ENCODE measurements around the gene SLC39A8.

Gene SLC39A8

GRCh38 chr4:102339018-102339417, 6.3 kb downstream of the SLC39A8 start:
- peaks cover 18% of the 10 kb centered on the region for H3K27me3 ChIP-seq (ENCODE audit: insufficient read depth, insufficient read length)
- no peaks in the 10 kb centered on the region for H3K4me1 ChIP-seq (ENCODE audit: insufficient read depth, insufficient read length)
- H3K9ac ChIP-seq (ENCODE audit: insufficient read length, low read depth): no peak overlapping the region
- H3K4me3 ChIP-seq (ENCODE audit: insufficient read length, low read depth): no peak overlapping the region
- no peaks in the 10 kb centered on the region for H3K36me3 ChIP-seq (ENCODE audit: insufficient read depth, insufficient read length, low read length)
- no peaks in the 10 kb centered on the region for H3K9me3 ChIP-seq (ENCODE audit: insufficient read depth, low read length)
- no peak for DNase-seq (ENCODE audit: low read depth, low spot score)
- no peak for TF ChIP-seq SUZ12 (IDR thresholded peaks at IDR 0.05; ENCODE audit: extremely low read depth, insufficient read depth, insufficient read length)

DNA sequence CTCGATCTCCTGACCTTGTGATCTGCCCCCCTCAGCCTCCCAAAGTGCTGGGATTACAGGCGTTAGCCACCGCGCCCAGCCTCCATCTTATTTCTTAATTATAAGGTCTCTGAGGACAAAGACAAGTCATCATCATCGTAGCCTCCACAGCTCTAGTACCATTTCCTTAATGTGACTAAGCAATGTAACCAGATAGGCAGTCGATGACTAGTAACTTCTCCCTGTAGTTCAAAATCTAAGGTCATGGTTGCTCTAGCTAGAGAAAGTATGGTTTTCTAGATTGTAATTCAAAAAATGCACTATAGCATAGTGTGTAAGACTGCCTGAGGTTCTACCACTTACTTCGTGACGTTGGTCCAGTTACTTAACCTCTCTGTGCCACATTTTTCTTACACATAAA, 6.9 kb downstream of the SLC39A8 start:
- H3K36me3 ChIP-seq (ENCODE audit: insufficient read depth, insufficient read length, low read length): no peaks in the 10 kb centered on the region
- H3K4me1 ChIP-seq (ENCODE audit: insufficient read depth, insufficient read length): no peaks in the 10 kb centered on the region
- peaks cover 12% of the 10 kb centered on the region for H3K27me3 ChIP-seq (ENCODE audit: insufficient read depth, insufficient read length)
- no peak overlapping the region for H3K9ac ChIP-seq (ENCODE audit: insufficient read length, low read depth)
- H3K4me3 ChIP-seq (ENCODE audit: insufficient read length, low read depth): no peak overlapping the region
- no peaks in the 10 kb centered on the region for H3K9me3 ChIP-seq (ENCODE audit: insufficient read depth, low read length)
- DNase-seq (ENCODE audit: low read depth, low spot score): no peak
- TF ChIP-seq SUZ12 (IDR thresholded peaks at IDR 0.05; ENCODE audit: extremely low read depth, insufficient read depth, insufficient read length): no peak
- no peak for TF ChIP-seq YY1 (IDR thresholded peaks at IDR 0.05; ENCODE audit: insufficient read depth, insufficient read length)
- TF ChIP-seq ZNF274 (IDR thresholded peaks at IDR 0.05; ENCODE audit: low read depth, low read length): no peak

GRCh38 chr4:102335616-102336015, 9.7 kb downstream of the SLC39A8 start:
- TF ChIP-seq SUZ12 (IDR thresholded peaks at IDR 0.05; ENCODE audit: extremely low read depth, insufficient read depth, insufficient read length) (no peak), YY1 (IDR thresholded peaks at IDR 0.05; ENCODE audit: insufficient read depth, insufficient read length) (no peak), ZNF274 (IDR thresholded peaks at IDR 0.05; ENCODE audit: low read depth, low read length) (no peak)
- no peak for DNase-seq (ENCODE audit: low read depth, low spot score)
- Histone ChIP-seq H3K36me3 (ENCODE audit: insufficient read depth, insufficient read length, low read length) (no peaks in the 10 kb centered on the region), H3K4me1 (ENCODE audit: insufficient read depth, insufficient read length) (no peaks in the 10 kb centered on the region), H3K9me3 (ENCODE audit: insufficient read depth, low read length) (no peaks in the 10 kb centered on the region), H3K27me3 (ENCODE audit: insufficient read depth, insufficient read length) (no peaks in the 10 kb centered on the region), H3K9ac (ENCODE audit: insufficient read length, low read depth) (no peak overlapping the region), H3K4me3 (ENCODE audit: insufficient read length, low read depth) (no peak overlapping the region)

GRCh38 chr4:102334624-102335023, 10.7 kb downstream of the SLC39A8 start:
- Histone ChIP-seq H3K4me3 (ENCODE audit: insufficient read length, low read depth) (no peak overlapping the region), H3K36me3 (ENCODE audit: insufficient read depth, insufficient read length, low read length) (no peaks in the 10 kb centered on the region), H3K27me3 (ENCODE audit: insufficient read depth, insufficient read length) (no peaks in the 10 kb centered on the region), H3K4me1 (ENCODE audit: insufficient read depth, insufficient read length) (no peaks in the 10 kb centered on the region), H3K9ac (ENCODE audit: insufficient read length, low read depth) (no peak overlapping the region), H3K9me3 (ENCODE audit: insufficient read depth, low read length) (no peaks in the 10 kb centered on the region)
- no peak for DNase-seq (ENCODE audit: low read depth, low spot score)
- no peak for TF ChIP-seq SUZ12 (IDR thresholded peaks at IDR 0.05; ENCODE audit: extremely low read depth, insufficient read depth, insufficient read length)
- TF ChIP-seq ZNF274 (IDR thresholded peaks at IDR 0.05; ENCODE audit: low read depth, low read length): no peak
- TF ChIP-seq YY1 (IDR thresholded peaks at IDR 0.05; ENCODE audit: insufficient read depth, insufficient read length): no peak

- DNase-seq (ENCODE audit: low read depth, low spot score): no peak
- H3K4me3 ChIP-seq (ENCODE audit: insufficient read length, low read depth): no peak overlapping the region
- H3K36me3 ChIP-seq (ENCODE audit: insufficient read depth, insufficient read length, low read length): no peaks in the 10 kb centered on the region
- TF ChIP-seq ZNF274 (IDR thresholded peaks at IDR 0.05; ENCODE audit: low read depth, low read length): no peak
- TF ChIP-seq YY1 (IDR thresholded peaks at IDR 0.05; ENCODE audit: insufficient read depth, insufficient read length): no peak
- no peak overlapping the region for H3K9ac ChIP-seq (ENCODE audit: insufficient read length, low read depth)
- H3K27me3 ChIP-seq (ENCODE audit: insufficient read depth, insufficient read length): no peaks in the 10 kb centered on the region
- no peaks in the 10 kb centered on the region for H3K4me1 ChIP-seq (ENCODE audit: insufficient read depth, insufficient read length)
- no peaks in the 10 kb centered on the region for H3K9me3 ChIP-seq (ENCODE audit: insufficient read depth, low read length)
Observed at GRCh38 chr4:102333787-102334186, 11.5 kb downstream of the SLC39A8 start.

- H3K4me3 ChIP-seq (ENCODE audit: insufficient read length, low read depth): no peak overlapping the region
- no peaks in the 10 kb centered on the region for H3K27me3 ChIP-seq (ENCODE audit: insufficient read depth, insufficient read length)
- H3K36me3 ChIP-seq (ENCODE audit: insufficient read depth, insufficient read length, low read length): no peaks in the 10 kb centered on the region
- DNase-seq (ENCODE audit: low read depth, low spot score): no peak
- H3K9me3 ChIP-seq (ENCODE audit: insufficient read depth, low read length): no peaks in the 10 kb centered on the region
- no peak overlapping the region for H3K9ac ChIP-seq (ENCODE audit: insufficient read length, low read depth)
- no peaks in the 10 kb centered on the region for H3K4me1 ChIP-seq (ENCODE audit: insufficient read depth, insufficient read length)
- TF ChIP-seq SUZ12 (IDR thresholded peaks at IDR 0.05; ENCODE audit: extremely low read depth, insufficient read depth, insufficient read length) (no peak), YY1 (IDR thresholded peaks at IDR 0.05; ENCODE audit: insufficient read depth, insufficient read length) (no peak), ZNF274 (IDR thresholded peaks at IDR 0.05; ENCODE audit: low read depth, low read length) (no peak)
Observed at GRCh38 chr4:102328045-102328444, 17.2 kb downstream of the SLC39A8 start.

DNA sequence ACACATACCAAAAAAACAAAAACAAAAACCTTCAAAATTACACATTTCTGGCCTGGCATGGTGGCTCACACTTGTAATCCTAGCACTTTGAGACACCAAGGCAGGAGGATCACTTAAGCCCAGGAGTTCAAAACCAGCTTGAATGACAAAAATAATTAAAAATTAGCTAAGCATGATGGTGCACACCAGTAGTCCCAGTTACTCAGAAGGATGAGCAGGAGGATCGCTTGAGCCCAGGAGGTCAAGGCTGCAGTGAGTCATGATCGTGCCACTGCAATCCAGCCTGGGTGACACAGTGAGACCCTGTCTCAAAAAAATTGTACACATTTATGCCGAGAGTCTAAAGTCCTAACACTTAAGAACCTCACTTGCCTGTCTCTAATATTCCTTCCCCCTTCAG, 18.3 kb downstream of the SLC39A8 start:
- no peaks in the 10 kb centered on the region for H3K27me3 ChIP-seq (ENCODE audit: insufficient read depth, insufficient read length)
- TF ChIP-seq YY1 (IDR thresholded peaks at IDR 0.05; ENCODE audit: insufficient read depth, insufficient read length) (no peak), ZNF274 (IDR thresholded peaks at IDR 0.05; ENCODE audit: low read depth, low read length) (no peak), SUZ12 (IDR thresholded peaks at IDR 0.05; ENCODE audit: extremely low read depth, insufficient read depth, insufficient read length) (no peak)
- H3K36me3 ChIP-seq (ENCODE audit: insufficient read depth, insufficient read length, low read length): no peaks in the 10 kb centered on the region
- no peak for DNase-seq (ENCODE audit: low read depth, low spot score)
- H3K4me1 ChIP-seq (ENCODE audit: insufficient read depth, insufficient read length): no peaks in the 10 kb centered on the region
- H3K9ac ChIP-seq (ENCODE audit: insufficient read length, low read depth): no peak overlapping the region
- no peaks in the 10 kb centered on the region for H3K9me3 ChIP-seq (ENCODE audit: insufficient read depth, low read length)
- H3K4me3 ChIP-seq (ENCODE audit: insufficient read length, low read depth): no peak overlapping the region

DNA sequence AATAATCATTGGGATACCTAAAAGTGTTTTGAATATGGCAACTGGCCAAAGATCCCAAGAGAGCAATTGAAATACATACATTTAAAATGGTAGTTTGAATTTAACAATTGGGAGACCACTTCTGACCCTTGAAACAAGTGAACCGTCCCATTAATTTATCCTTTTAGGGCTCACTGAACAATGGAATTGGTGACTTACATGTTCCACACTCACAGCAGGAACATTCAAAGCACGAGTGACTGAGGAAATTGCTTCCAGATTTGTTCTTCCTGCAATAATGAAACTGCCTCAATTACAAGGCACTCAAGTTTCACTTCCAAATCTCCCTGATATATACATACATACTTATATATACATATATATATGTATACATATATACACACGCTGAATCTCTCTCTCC, 20.6 kb downstream of the SLC39A8 start:
- no peak for TF ChIP-seq SUZ12 (IDR thresholded peaks at IDR 0.05; ENCODE audit: extremely low read depth, insufficient read depth, insufficient read length)
- Histone ChIP-seq H3K4me1 (ENCODE audit: insufficient read depth, insufficient read length) (no peaks in the 10 kb centered on the region), H3K36me3 (ENCODE audit: insufficient read depth, insufficient read length, low read length) (no peaks in the 10 kb centered on the region), H3K27me3 (ENCODE audit: insufficient read depth, insufficient read length) (no peaks in the 10 kb centered on the region), H3K9me3 (ENCODE audit: insufficient read depth, low read length) (no peaks in the 10 kb centered on the region), H3K4me3 (ENCODE audit: insufficient read length, low read depth) (no peak overlapping the region), H3K9ac (ENCODE audit: insufficient read length, low read depth) (no peak overlapping the region)
- no peak for DNase-seq (ENCODE audit: low read depth, low spot score)

All from NT2/D1 (cell line).